ENCODE measurements around the gene DNAJC22. TPM values are rescaled to one million over a fixed set of nuclear protein-coding genes. Genes with fewer than 3 reads are reported as not detected.
"Not testable (repeated sequence)": the region's sequence is repeated elsewhere in the genome, so short reads cannot be mapped to it uniquely, and the experiment has no call there.

DNAJC22 gene
- total RNA-seq, 1 donor from 2014 or later: 15.3 TPM

GRCh38 chr12:49368240-49368600 lies 21.5 kb downstream of the DNAJC22 start:
- TF ChIP-seq, protein P1, sequence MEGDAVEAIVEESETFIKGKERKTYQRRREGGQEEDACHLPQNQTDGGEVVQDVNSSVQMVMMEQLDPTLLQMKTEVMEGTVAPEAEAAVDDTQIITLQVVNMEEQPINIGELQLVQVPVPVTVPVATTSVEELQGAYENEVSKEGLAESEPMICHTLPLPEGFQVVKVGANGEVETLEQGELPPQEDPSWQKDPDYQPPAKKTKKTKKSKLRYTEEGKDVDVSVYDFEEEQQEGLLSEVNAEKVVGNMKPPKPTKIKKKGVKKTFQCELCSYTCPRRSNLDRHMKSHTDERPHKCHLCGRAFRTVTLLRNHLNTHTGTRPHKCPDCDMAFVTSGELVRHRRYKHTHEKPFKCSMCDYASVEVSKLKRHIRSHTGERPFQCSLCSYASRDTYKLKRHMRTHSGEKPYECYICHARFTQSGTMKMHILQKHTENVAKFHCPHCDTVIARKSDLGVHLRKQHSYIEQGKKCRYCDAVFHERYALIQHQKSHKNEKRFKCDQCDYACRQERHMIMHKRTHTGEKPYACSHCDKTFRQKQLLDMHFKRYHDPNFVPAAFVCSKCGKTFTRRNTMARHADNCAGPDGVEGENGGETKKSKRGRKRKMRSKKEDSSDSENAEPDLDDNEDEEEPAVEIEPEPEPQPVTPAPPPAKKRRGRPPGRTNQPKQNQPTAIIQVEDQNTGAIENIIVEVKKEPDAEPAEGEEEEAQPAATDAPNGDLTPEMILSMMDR (IDR thresholded peaks at IDR 0.05; ENCODE audit: unreplicated experiment): no peak
- H3K27ac Mint-ChIP-seq: peak overlapping the region; percentile 95

GRCh38 chr12:49369411-49370145 lies 22.9 kb downstream of the DNAJC22 start:
- peaks cover 2% of the 10 kb centered on the region for H3K36me3 Mint-ChIP-seq
- TF ChIP-seq, protein P1 (IDR thresholded peaks at IDR 0.05; ENCODE audit: unreplicated experiment): peak; percentile 25
- no peaks in the 10 kb centered on the region for H3K27me3 Mint-ChIP-seq (ENCODE audit: low read depth)
- peak overlapping the region; percentile 84 for H3K27ac Mint-ChIP-seq
- no peaks in the 10 kb centered on the region for H3K9me3 Mint-ChIP-seq
- H3K4me3 Mint-ChIP-seq: peak overlapping the region; percentile 87
- peaks cover 30% of the 10 kb centered on the region for H3K4me1 Mint-ChIP-seq
- no peak for DNase-seq (ENCODE audit: low spot score in 2 of 2, unreplicated experiment in 2 of 2)

More at GRCh38 chr12:49368240-49368600, 21.5 kb downstream of the DNAJC22 start:
- no peak for DNase-seq (ENCODE audit: low spot score in 2 of 2, unreplicated experiment in 2 of 2)
- Mint-ChIP-seq H3K4me1 (peaks cover 30% of the 10 kb centered on the region), H3K4me3 (peak overlapping the region; percentile 87), H3K9me3 (no peaks in the 10 kb centered on the region), H3K27me3 (ENCODE audit: low read depth) (no peaks in the 10 kb centered on the region), H3K36me3 (peaks cover 2% of the 10 kb centered on the region)

DNA sequence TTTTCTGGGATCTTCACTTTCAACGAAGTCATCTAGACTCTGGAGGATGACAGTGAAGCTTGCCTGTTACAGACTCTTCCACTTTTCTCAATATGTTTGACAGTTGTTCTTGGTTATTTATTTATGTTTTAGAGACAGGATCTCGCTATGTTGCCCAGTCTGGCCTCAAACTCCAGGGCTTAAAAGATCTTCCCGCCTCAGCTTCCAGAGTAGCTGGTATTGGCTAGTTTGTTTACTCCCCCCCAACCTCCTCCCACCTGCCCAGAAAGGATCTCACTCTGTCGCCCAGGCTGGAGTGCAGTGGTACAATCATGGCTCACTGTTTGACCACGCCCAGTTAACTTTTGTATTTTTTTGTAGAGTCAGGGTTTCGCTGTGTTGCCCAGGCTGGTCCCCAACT lies 23.9 kb downstream of the DNAJC22 start:
- DNase-seq (ENCODE audit: low spot score in 2 of 2, unreplicated experiment in 2 of 2): no peak
- H3K36me3 Mint-ChIP-seq: peaks cover 2% of the 10 kb centered on the region
- peak overlapping the region; percentile 16 for H3K27ac Mint-ChIP-seq
- H3K9me3 Mint-ChIP-seq: no peaks in the 10 kb centered on the region
- no peaks in the 10 kb centered on the region for H3K27me3 Mint-ChIP-seq (ENCODE audit: low read depth)
- no peak overlapping the region for H3K4me3 Mint-ChIP-seq
- H3K4me1 Mint-ChIP-seq: peaks cover 32% of the 10 kb centered on the region
- TF ChIP-seq, protein P1 (IDR thresholded peaks at IDR 0.05; ENCODE audit: unreplicated experiment): no peak

DNA sequence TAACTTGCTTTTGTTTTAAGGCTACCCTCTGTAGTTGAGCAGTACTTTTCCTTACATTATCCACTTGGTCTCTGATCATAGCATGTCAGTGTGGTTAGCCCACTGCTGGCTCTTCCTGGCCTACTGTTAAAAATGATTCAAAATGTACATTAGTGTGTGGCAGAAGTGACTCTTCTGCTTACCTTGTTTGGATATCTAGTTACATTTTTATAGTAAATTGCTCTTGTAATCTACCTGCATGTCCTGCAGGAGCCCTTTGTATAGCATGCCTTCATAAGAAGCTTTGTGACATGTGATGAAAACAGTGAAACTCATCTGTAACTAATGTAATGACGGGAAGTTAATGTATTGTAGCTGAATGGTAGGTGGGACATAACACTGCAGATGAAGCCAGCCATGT lies 28.7 kb downstream of the DNAJC22 start:
- H3K4me1 Mint-ChIP-seq: peaks cover 8% of the 10 kb centered on the region
- H3K4me3 Mint-ChIP-seq: no peak overlapping the region
- peaks cover 2% of the 10 kb centered on the region for H3K36me3 Mint-ChIP-seq
- TF ChIP-seq, protein P1 (IDR thresholded peaks at IDR 0.05; ENCODE audit: unreplicated experiment): no peak
- H3K9me3 Mint-ChIP-seq: no peaks in the 10 kb centered on the region
- DNase-seq (ENCODE audit: low spot score in 2 of 2, unreplicated experiment in 2 of 2): no peak
- H3K27ac Mint-ChIP-seq: peak overlapping the region; percentile 1
- no peaks in the 10 kb centered on the region for H3K27me3 Mint-ChIP-seq (ENCODE audit: low read depth)

DNA sequence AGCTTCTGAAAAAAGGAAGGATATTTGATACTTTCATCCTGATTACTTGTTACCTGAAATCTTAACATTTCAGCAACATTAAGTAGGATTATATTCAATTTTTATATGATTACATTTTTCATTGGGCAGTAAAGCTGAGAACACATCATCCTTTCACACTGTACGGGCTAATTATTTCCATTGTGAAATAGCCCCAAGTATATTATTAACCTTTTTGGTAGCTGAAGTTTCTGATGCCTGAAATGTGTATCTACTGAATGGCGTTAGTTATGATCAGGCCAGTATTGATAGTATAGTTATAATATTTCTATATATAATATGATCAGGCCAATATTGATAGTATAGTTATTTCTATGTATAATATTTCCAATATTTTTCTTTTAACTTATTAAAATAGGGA lies 30.7 kb downstream of the DNAJC22 start:
- TF ChIP-seq, protein P1 (IDR thresholded peaks at IDR 0.05; ENCODE audit: unreplicated experiment): no peak
- Mint-ChIP-seq H3K4me1 (peaks cover 22% of the 10 kb centered on the region), H3K4me3 (no peak overlapping the region), H3K36me3 (peaks cover 2% of the 10 kb centered on the region), H3K27ac (no peak overlapping the region), H3K9me3 (no peaks in the 10 kb centered on the region), H3K27me3 (ENCODE audit: low read depth) (no peaks in the 10 kb centered on the region)
- DNase-seq (ENCODE audit: low spot score in 2 of 2, unreplicated experiment in 2 of 2): no peak

DNA sequence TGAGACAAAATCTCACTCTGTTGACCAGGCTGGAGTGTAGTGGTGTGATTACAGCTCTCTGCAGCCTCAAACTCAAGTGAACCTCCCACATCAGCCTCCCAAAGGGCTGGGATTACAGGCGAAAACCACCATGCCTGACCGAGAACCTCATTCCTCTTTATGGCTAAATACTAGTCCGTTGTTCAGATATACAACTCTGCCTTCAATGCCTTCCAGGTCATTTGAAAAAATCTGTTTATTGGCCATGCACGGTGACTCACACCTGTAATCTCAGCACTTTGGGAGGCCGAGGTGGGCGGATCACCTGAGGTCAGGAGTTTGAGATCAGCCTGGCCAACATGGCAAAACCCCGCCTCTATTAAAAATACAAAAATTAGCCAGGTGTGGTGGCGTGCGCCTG lies 33.5 kb downstream of the DNAJC22 start:
- H3K4me1 Mint-ChIP-seq: peaks cover 21% of the 10 kb centered on the region
- DNase-seq (ENCODE audit: low spot score in 2 of 2, unreplicated experiment in 2 of 2); H3K36me3 Mint-ChIP-seq; H3K27me3 Mint-ChIP-seq (ENCODE audit: low read depth); H3K27ac Mint-ChIP-seq; H3K9me3 Mint-ChIP-seq; H3K4me3 Mint-ChIP-seq: not testable (repeated sequence)
